Endothelial cell of umbilical vein (primary cell): ENCODE results near the gene SIRPD. TPM values are rescaled to one million over a fixed set of nuclear protein-coding genes. Genes with fewer than 3 reads are reported as not detected.
A peak's percentile ranks its signal among the peaks of the same experiment; 100 is the strongest.
"Not testable (repeated sequence)": the region's sequence is repeated elsewhere in the genome, so short reads cannot be mapped to it uniquely, and the experiment has no call there.

ENCODE experiments used
- BruUV-seq: library from RNA; stranded (reverse); fragments of 400-500 nt; replicated peaks from 2 replicates; lab custom pipeline; 2021; lab: Mats Ljungman, UMichigan
- CTCF ChIA-PET: fragments of 300-600, 350-600 bp; sonication (Branson Sonifier 250); formaldehyde crosslinking; loops from one replicate; lab custom pipeline; 2021; ENCODE audit warnings: antibody characterized with exemption, inconsistent platforms; lab: Charles Lee
- POLR2A ChIA-PET: fragments of 300-600, 350-600 bp; sonication (Branson Sonifier 250); formaldehyde crosslinking; loops from one replicate; lab custom pipeline; 2021; ENCODE audit warnings: antibody characterized with exemption, inconsistent platforms; lab: Charles Lee
- DNase-seq: peaks from one replicate; pipeline ENCODE4 v3.0.0-alpha.2; 2011; ENCODE audit warnings: low read depth, low spot score
- FAIRE-seq: peaks from 2 replicates; lab custom pipeline; 2011; peaks lifted over from hg19 to GRCh38; lab: Jason Lieb, UNC
- H2AFZ ChIP-seq: 2 replicates; pipeline ENCODE4 v1.6.0; 2012; ENCODE audit warnings: low read depth, low read length, control low read depth, inconsistent platforms
- H3K27ac ChIP-seq: 2 replicates; pipeline ENCODE4 v1.5.1; 2011; ENCODE audit warnings: low read depth, mild to moderate bottlenecking, control low read depth, low read length, moderate library complexity; ENCODE audit not compliant: insufficient read depth
- H3K27me3 ChIP-seq, 2 experiments: 2 replicates each; pipeline versions ENCODE4 v1.6.0 to v1.6.1; 2011; ENCODE audit warnings: low read length in 2 of 2, mixed read lengths in 1 of 2; ENCODE audit not compliant: control insufficient read depth in 2 of 2, insufficient read depth in 2 of 2
- H3K36me3 ChIP-seq, 2 experiments: 2 replicates in 1 of 2; 3 replicates in 1 of 2; pipeline ENCODE4 v1.5.1; 2011; ENCODE audit warnings: low read length in 2 of 2, mild to moderate bottlenecking in 1 of 2, moderate library complexity in 1 of 2; ENCODE audit not compliant: control insufficient read depth in 2 of 2, insufficient read depth in 2 of 2; ENCODE audit errors: extremely low read depth in 1 of 2
- H3K4me1 ChIP-seq: 3 replicates; pipeline ENCODE4 v1.5.1; 2011; ENCODE audit warnings: mild to moderate bottlenecking, low read length; ENCODE audit not compliant: control insufficient read depth, insufficient read depth; ENCODE audit errors: extremely low read depth
- H3K4me2 ChIP-seq: 2 replicates; pipeline ENCODE4 v1.6.1; 2011; ENCODE audit warnings: low read length, control low read depth, mixed read lengths; ENCODE audit not compliant: insufficient read depth
- H3K4me3 ChIP-seq, 3 experiments: fragments of 200-600 bp in 1 of 3; sonication (generic), shearing (Covaris generic) in 1 of 3; replicated peaks in 1 of 3; 2 replicates each; pipeline ENCODE4 v1.5.1; 2011 to 2016; ENCODE audit warnings: control low read depth in 3 of 3, low read length in 3 of 3, mild to moderate bottlenecking in 2 of 3, inconsistent platforms in 1 of 3, low read depth in 1 of 3, moderate library complexity in 1 of 3; ENCODE audit not compliant: insufficient read depth in 1 of 3
- H3K79me2 ChIP-seq: 2 replicates; pipeline ENCODE4 v1.6.0; 2012; ENCODE audit warnings: low read length, inconsistent platforms; ENCODE audit not compliant: control insufficient read depth, insufficient read depth
- H3K9ac ChIP-seq: replicated peaks from 2 replicates; pipeline ENCODE3; 2011; ENCODE audit warnings: low read length, control low read depth; ENCODE audit not compliant: insufficient read depth; ENCODE audit errors: extremely low read depth
- H3K9me1 ChIP-seq: replicated peaks from 3 replicates; pipeline ENCODE4 v1.6.0; 2011; ENCODE audit warnings: mild to moderate bottlenecking, low read length; ENCODE audit not compliant: control insufficient read depth, insufficient read depth; ENCODE audit errors: extremely low read depth
- H3K9me3 ChIP-seq: replicated peaks from 2 replicates; pipeline ENCODE4 v1.5.1; 2012; ENCODE audit warnings: low read length, inconsistent platforms; ENCODE audit not compliant: control insufficient read depth, insufficient read depth
- H4K20me1 ChIP-seq: replicated peaks from 2 replicates; pipeline ENCODE3; 2011; ENCODE audit warnings: mild to moderate bottlenecking, low read length; ENCODE audit not compliant: control insufficient read depth, insufficient read depth; ENCODE audit errors: extremely low read depth
- FOS ChIP-seq: IDR thresholded peaks from 2 replicates; pipeline ENCODE4 v1.6.1; 2011; ENCODE audit warnings: mild to moderate bottlenecking, low read length, moderate library complexity, borderline replicate concordance; ENCODE audit not compliant: insufficient read depth
- POLR2AphosphoS5 ChIP-seq: IDR thresholded peaks from 2 replicates; pipeline ENCODE4 v1.6.1; 2012; ENCODE audit warnings: low read depth, mild to moderate bottlenecking, control low read depth, low read length, moderate library complexity; ENCODE audit not compliant: insufficient read depth
- dilution Hi-C: fragments of 300-500 bp; cut with MboI; formaldehyde crosslinking; loops from one replicate; pipeline ENCODE4 v1.15.0; 2019; ENCODE audit warnings: low sequenced_read_pairs; ENCODE audit not compliant: extremely low pct_ligation_motif_present
- intact Hi-C: fragments of 100-400 bp; cut with micrococcal nuclease; formaldehyde crosslinking; loops from one replicate; pipeline ENCODE4 v1.10.0; 2022
- polyA plus RNA-seq, 4 experiments: library from polyadenylated mRNA; depleted of rRNA in 3 of 4; stranded (reverse) in 3 of 4; unstranded in 1 of 4; fragments of >200 nt; gene quantifications; 2 replicates each; pipeline versions ENCODE4 v1.2.1 to v1.2.3, GENCODE V29; 2011 to 2012; ENCODE audit warnings: missing spikeins in 1 of 4
- total RNA-seq: library from RNA; stranded (reverse); gene quantifications from 2 replicates; pipeline ENCODE4 v1.2.3, GENCODE V29; 2021

SIRPD gene
- total and polyA plus RNA-seq, 2 donors (not counting 3 experiments of a cell fraction or from before 2014, with no cell fraction given) = not detected

DNA sequence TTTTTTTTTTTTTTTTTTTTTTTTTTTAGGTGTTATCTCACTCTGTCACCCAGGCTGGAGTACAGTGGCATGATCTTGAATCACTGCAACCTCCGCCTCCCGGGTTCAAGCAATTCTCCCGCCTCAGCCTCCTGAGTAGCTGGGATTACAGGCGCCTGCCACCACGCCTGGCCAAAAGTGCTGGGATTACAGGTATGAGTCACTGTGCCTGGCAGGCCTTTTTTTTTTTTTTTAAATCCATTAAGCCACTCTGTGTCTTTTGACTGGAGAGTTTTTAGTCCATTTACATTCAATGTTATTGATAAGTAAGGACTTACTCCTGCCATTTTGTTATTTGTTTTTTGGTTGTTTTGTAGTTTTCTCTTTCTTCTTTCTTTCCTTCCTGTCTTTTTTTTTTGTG lies 60.1 kb downstream of the SIRPD start:
- H3K4me2 ChIP-seq, H3K27ac ChIP-seq, H3K4me3 ChIP-seq, FAIRE-seq, DNase-seq, dilution Hi-C loops, H3K79me2 ChIP-seq, H2AFZ ChIP-seq, H3K36me3 ChIP-seq, H3K9me3 ChIP-seq, POLR2A ChIA-PET, BruUV-seq, H3K9me1 ChIP-seq, H4K20me1 ChIP-seq, H3K9ac ChIP-seq, H3K4me1 ChIP-seq: not testable (repeated sequence)
- H3K27me3 ChIP-seq = peaks cover 7 to 12% of the 10 kb centered on the region in 2 experiments
- CTCF ChIA-PET = interaction anchor here (0.7 kb wide), 1 partner anchor 288 kb away, joined by 5 read pairs; no protein-coding TSS in a partner anchor
- intact Hi-C loops = loop anchor here (10.0 kb wide), 1 partner anchor 663 kb away; the partner anchor contains the start of gene FAM110A
- TF ChIP-seq FOS = peak; percentile 17

GRCh38 chr20:1496930-1497329 lies 60.6 kb downstream of the SIRPD start:
- H4K20me1 ChIP-seq = no peaks in the 10 kb centered on the region
- no peak for FAIRE-seq
- H3K4me2 ChIP-seq = no peak overlapping the region
- no TSS peak for BruUV-seq
- peaks cover 7 to 8% of the 10 kb centered on the region in 2 experiments for H3K27me3 ChIP-seq
- no peaks in the 10 kb centered on the region for H3K79me2 ChIP-seq
- H3K36me3 ChIP-seq = no peaks in the 10 kb centered on the region
- peaks cover 11% of the 10 kb centered on the region for H3K4me1 ChIP-seq
- POLR2A ChIA-PET = no interaction called here
- no peaks in the 10 kb centered on the region for H3K9me1 ChIP-seq
- H3K9me3 ChIP-seq = no peaks in the 10 kb centered on the region
- intact Hi-C loops = loop anchor here (10.0 kb wide), 1 partner anchor 662 kb away; the partner anchor contains the start of gene FAM110A
- no peak overlapping the region for H3K4me3 ChIP-seq
- H3K9ac ChIP-seq = no peak overlapping the region
- no peak for TF ChIP-seq FOS
- no peak for TF ChIP-seq POLR2AphosphoS5
- no peak overlapping the region for H2AFZ ChIP-seq
- no peak for DNase-seq
- dilution Hi-C loops = no loop called here
- CTCF ChIA-PET = interaction anchor here (0.7 kb wide), 1 partner anchor 288 kb away, joined by 5 read pairs; no protein-coding TSS in a partner anchor
- no peak overlapping the region for H3K27ac ChIP-seq
